GM19023 (cell line): ENCODE data around the gene PDE4DIP.
"Not testable (repeated sequence)": the region's sequence is repeated elsewhere in the genome, so short reads cannot be mapped to it uniquely, and the experiment has no call there.

ENCODE experiments used
- ATAC-seq: cut with Tn5 transposase; IDR thresholded peaks from one replicate; pipeline ENCODE4 v1.9.1; 2021; ENCODE audit warnings: mild to moderate bottlenecking, moderate library complexity; ENCODE audit not compliant: unreplicated experiment

Gene PDE4DIP

GRCh38 chr1:148967580-148967979 lies 123.4 kb downstream of the PDE4DIP start:
- not testable (repeated sequence) for ATAC-seq

- ATAC-seq: not testable (repeated sequence)
These were observed 124.5 kb downstream of the PDE4DIP start for GRCh38 chr1:148968682-148969081.

GRCh38 chr1:148969126-148969525 lies 124.9 kb downstream of the PDE4DIP start:
- ATAC-seq: not testable (repeated sequence)

- ATAC-seq: not testable (repeated sequence)
These were observed 131.2 kb downstream of the PDE4DIP start for GRCh38 chr1:148975453-148975852.

GRCh38 chr1:148975866-148976537 lies 131.8 kb downstream of the PDE4DIP start:
- ATAC-seq: not testable (repeated sequence)

GRCh38 chr1:148977785-148978184 lies 133.6 kb downstream of the PDE4DIP start:
- ATAC-seq: not testable (repeated sequence)

GRCh38 chr1:148989378-148989777 lies 145.2 kb downstream of the PDE4DIP start:
- ATAC-seq: not testable (repeated sequence)

GRCh38 chr1:148990233-148990788 lies 146.1 kb downstream of the PDE4DIP start:
- ATAC-seq: not testable (repeated sequence)

GRCh38 chr1:148991818-148992217 lies 147.6 kb downstream of the PDE4DIP start:
- ATAC-seq: not testable (repeated sequence)

- not testable (repeated sequence) for ATAC-seq
These were observed 148.1 kb downstream of the PDE4DIP start for GRCh38 chr1:148992364-148992763.

- ATAC-seq: not testable (repeated sequence)
These were observed 152.4 kb downstream of the PDE4DIP start for GRCh38 chr1:148996449-148997224.

- ATAC-seq: not testable (repeated sequence)
These were observed 153.2 kb downstream of the PDE4DIP start for GRCh38 chr1:148997405-148997804.

- not testable (repeated sequence) for ATAC-seq
These were observed 158.4 kb downstream of the PDE4DIP start for GRCh38 chr1:149002664-149003063.

- ATAC-seq: not testable (repeated sequence)
These were observed 164.1 kb downstream of the PDE4DIP start for GRCh38 chr1:149008326-149008725.

GRCh38 chr1:149008769-149009168 lies 164.5 kb downstream of the PDE4DIP start:
- not testable (repeated sequence) for ATAC-seq

- ATAC-seq: not testable (repeated sequence)
These were observed 165.5 kb downstream of the PDE4DIP start for GRCh38 chr1:149009761-149010160.

GRCh38 chr1:149012599-149012998 lies 168.4 kb downstream of the PDE4DIP start:
- not testable (repeated sequence) for ATAC-seq

GRCh38 chr1:149013513-149013912 lies 169.3 kb downstream of the PDE4DIP start:
- not testable (repeated sequence) for ATAC-seq

- not testable (repeated sequence) for ATAC-seq
These were observed 171.3 kb downstream of the PDE4DIP start for GRCh38 chr1:149015522-149015921.

- ATAC-seq: not testable (repeated sequence)
These were observed 172.4 kb downstream of the PDE4DIP start for GRCh38 chr1:149016626-149017025.

GRCh38 chr1:149018577-149018976 lies 174.3 kb downstream of the PDE4DIP start:
- ATAC-seq: not testable (repeated sequence)
